KMS-11 (cell line): ENCODE measurements around the gene FMNL2.

ENCODE experiments used
- H2AFZ ChIP-seq: fragments of 200-600 bp; sonication (generic); 2 replicates; pipeline ENCODE4 v1.6.1; 2016; ENCODE audit warnings: antibody characterized with exemption, mixed run types, low read depth
- H3K27ac ChIP-seq: fragments of 200-600 bp; sonication (generic); 2 replicates; pipeline ENCODE4 v1.6.1; 2016; ENCODE audit warnings: mild to moderate bottlenecking, mixed run types
- H3K27me3 ChIP-seq: fragments of 200-600 bp; sonication (generic); 2 replicates; pipeline ENCODE4 v1.6.1; 2017; ENCODE audit warnings: mild to moderate bottlenecking, low read depth, mixed run types, moderate library complexity; ENCODE audit not compliant: insufficient read depth
- H3K36me3 ChIP-seq: fragments of 200-600 bp; sonication (generic); 2 replicates; pipeline ENCODE4 v1.6.1; 2017; ENCODE audit warnings: mild to moderate bottlenecking, mixed run types; ENCODE audit not compliant: insufficient read depth
- H3K4me1 ChIP-seq: fragments of 200-600 bp; sonication (generic); 2 replicates; pipeline ENCODE4 v1.6.1; 2016; ENCODE audit warnings: mild to moderate bottlenecking, low read depth, mixed run types; ENCODE audit not compliant: poor library complexity, severe bottlenecking
- H3K4me2 ChIP-seq: fragments of 200-600 bp; sonication (generic); 2 replicates; pipeline ENCODE4 v1.7.0; 2016; ENCODE audit warnings: mild to moderate bottlenecking, mixed run types
- H3K4me3 ChIP-seq: fragments of 200-600 bp; sonication (generic); IDR thresholded peaks from 2 replicates; pipeline ENCODE4 v1.6.1; 2017; ENCODE audit warnings: low read depth, low read length, mixed read lengths; ENCODE audit not compliant: insufficient read depth
- H3K79me2 ChIP-seq: fragments of 200-600 bp; sonication (generic); 2 replicates; pipeline ENCODE4 v1.6.1; 2016; ENCODE audit warnings: low read depth, mixed run types; ENCODE audit not compliant: insufficient read depth
- H3K9ac ChIP-seq: fragments of 200-600 bp; sonication (generic); 2 replicates; pipeline ENCODE4 v1.6.1; 2016; ENCODE audit warnings: mild to moderate bottlenecking, mixed run types
- H4K20me1 ChIP-seq: fragments of 200-600 bp; sonication (generic); 2 replicates; pipeline ENCODE4 v1.6.1; 2016; ENCODE audit warnings: mild to moderate bottlenecking, mixed run types; ENCODE audit not compliant: insufficient read depth
- CTCF ChIP-seq: fragments of 200-600 bp; sonication (generic); conservative IDR thresholded peaks from 2 replicates; pipeline ENCODE4 v1.6.1; 2017; ENCODE audit warnings: low read depth, mild to moderate bottlenecking, antibody characterized with exemption, low read length, moderate library complexity, mixed read lengths

FMNL2 gene

GRCh38 chr2:152440460-152440859, 105.5 kb downstream of the FMNL2 start:
- H3K4me3 ChIP-seq: no peak overlapping the region
- no peak overlapping the region for H3K9ac ChIP-seq
- no peaks in the 10 kb centered on the region for H3K36me3 ChIP-seq
- H3K4me1 ChIP-seq: peaks cover 5% of the 10 kb centered on the region
- H3K4me2 ChIP-seq: no peak overlapping the region
- no peaks in the 10 kb centered on the region for H3K27me3 ChIP-seq
- H3K27ac ChIP-seq: no peak overlapping the region
- TF ChIP-seq CTCF: no peak
- no peaks in the 10 kb centered on the region for H4K20me1 ChIP-seq
- H2AFZ ChIP-seq: no peak overlapping the region
- H3K79me2 ChIP-seq: no peaks in the 10 kb centered on the region

GRCh38 chr2:152441961-152442360, 107.0 kb downstream of the FMNL2 start:
- Histone ChIP-seq H3K27ac (no peak overlapping the region), H4K20me1 (no peaks in the 10 kb centered on the region), H3K27me3 (no peaks in the 10 kb centered on the region), H3K4me1 (peaks cover 18% of the 10 kb centered on the region), H2AFZ (no peak overlapping the region), H3K36me3 (no peaks in the 10 kb centered on the region), H3K4me3 (no peak overlapping the region), H3K79me2 (no peaks in the 10 kb centered on the region), H3K9ac (no peak overlapping the region), H3K4me2 (no peak overlapping the region)
- no peak for TF ChIP-seq CTCF

GRCh38 chr2:152443771-152444170, 108.8 kb downstream of the FMNL2 start:
- no peak overlapping the region for H2AFZ ChIP-seq
- H3K27me3 ChIP-seq: no peaks in the 10 kb centered on the region
- H3K9ac ChIP-seq: no peak overlapping the region
- H3K4me3 ChIP-seq: no peak overlapping the region
- peaks cover 18% of the 10 kb centered on the region for H3K4me1 ChIP-seq
- no peaks in the 10 kb centered on the region for H4K20me1 ChIP-seq
- H3K27ac ChIP-seq: no peak overlapping the region
- TF ChIP-seq CTCF: no peak
- no peak overlapping the region for H3K4me2 ChIP-seq
- no peaks in the 10 kb centered on the region for H3K79me2 ChIP-seq
- no peaks in the 10 kb centered on the region for H3K36me3 ChIP-seq

GRCh38 chr2:152444448-152444847, 109.5 kb downstream of the FMNL2 start:
- Histone ChIP-seq H4K20me1 (no peaks in the 10 kb centered on the region), H3K4me1 (peaks cover 18% of the 10 kb centered on the region), H3K79me2 (no peaks in the 10 kb centered on the region), H3K4me2 (no peak overlapping the region), H2AFZ (no peak overlapping the region), H3K4me3 (no peak overlapping the region), H3K9ac (no peak overlapping the region), H3K36me3 (no peaks in the 10 kb centered on the region), H3K27ac (no peak overlapping the region), H3K27me3 (no peaks in the 10 kb centered on the region)
- no peak for TF ChIP-seq CTCF

GRCh38 chr2:152445375-152445774, 110.4 kb downstream of the FMNL2 start:
- H3K4me1 ChIP-seq: peaks cover 18% of the 10 kb centered on the region
- H3K27ac ChIP-seq: no peak overlapping the region
- H3K79me2 ChIP-seq: no peaks in the 10 kb centered on the region
- H3K36me3 ChIP-seq: no peaks in the 10 kb centered on the region
- no peak for TF ChIP-seq CTCF
- no peaks in the 10 kb centered on the region for H4K20me1 ChIP-seq
- H3K27me3 ChIP-seq: no peaks in the 10 kb centered on the region
- no peak overlapping the region for H2AFZ ChIP-seq
- no peak overlapping the region for H3K9ac ChIP-seq
- no peak overlapping the region for H3K4me3 ChIP-seq
- H3K4me2 ChIP-seq: no peak overlapping the region
